HG03575 (cell line): ENCODE measurements around the gene PRR12.

Source experiments
- ATAC-seq: cut with Tn5 transposase; IDR thresholded peaks from one replicate; pipeline ENCODE4 v1.9.1; 2021; ENCODE audit not compliant: unreplicated experiment, insufficient number of reproducible peaks, low FRiP score; ENCODE audit errors: extremely low read depth

PRR12 gene

GRCh38 chr19:49588365-49589122 lies 2.4 kb upstream of the PRR12 start:
- ATAC-seq: no peak

- ATAC-seq: no peak
Measured at GRCh38 chr19:49589502-49589905, 1.5 kb upstream of the PRR12 start.

GRCh38 chr19:49590071-49590970 lies 661 bp upstream of the PRR12 start:
- ATAC-seq: no peak

- no peak for ATAC-seq
Measured at GRCh38 chr19:49591731-49592485, 926 bp downstream of the PRR12 start.

GRCh38 chr19:49592486-49593232 lies 1.7 kb downstream of the PRR12 start:
- ATAC-seq: no peak

GRCh38 chr19:49593233-49594113 lies 2.5 kb downstream of the PRR12 start:
- no peak for ATAC-seq

GRCh38 chr19:49594157-49594992 lies 3.4 kb downstream of the PRR12 start:
- ATAC-seq: no peak

GRCh38 chr19:49594993-49595818 lies 4.2 kb downstream of the PRR12 start:
- ATAC-seq: no peak

- no peak for ATAC-seq
Measured at GRCh38 chr19:49595819-49596404, 4.9 kb downstream of the PRR12 start.

- ATAC-seq: no peak
Measured at GRCh38 chr19:49596407-49596806, 5.4 kb downstream of the PRR12 start.

- no peak for ATAC-seq
Measured at GRCh38 chr19:49596954-49597702, 6.1 kb downstream of the PRR12 start.

GRCh38 chr19:49597703-49597974 lies 6.7 kb downstream of the PRR12 start:
- no peak for ATAC-seq

GRCh38 chr19:49599378-49600295 lies 8.7 kb downstream of the PRR12 start:
- no peak for ATAC-seq

- ATAC-seq: no peak
Measured at GRCh38 chr19:49601482-49602038, 10.6 kb downstream of the PRR12 start.
